GM19025 (cell line): ENCODE results near the gene FAM78B.

Source experiments
- ATAC-seq: cut with Tn5 transposase; IDR thresholded peaks from one replicate; pipeline ENCODE4 v1.9.1; 2021; ENCODE audit warnings: mild to moderate bottlenecking, low read depth, moderate library complexity; ENCODE audit not compliant: unreplicated experiment

The FAM78B gene

GRCh38 chr1:166080277-166080966 lies 86.4 kb downstream of the FAM78B start:
- no peak for ATAC-seq

- ATAC-seq: no peak
Observed at GRCh38 chr1:166079276-166079675, 87.5 kb downstream of the FAM78B start.

- no peak for ATAC-seq
Observed at GRCh38 chr1:166073489-166073888, 93.3 kb downstream of the FAM78B start.

- no peak for ATAC-seq
Observed at GRCh38 chr1:166069390-166069789, 97.4 kb downstream of the FAM78B start.

GRCh38 chr1:166066107-166066506 lies 100.7 kb downstream of the FAM78B start:
- no peak for ATAC-seq

GRCh38 chr1:166064951-166065350 lies 101.8 kb downstream of the FAM78B start:
- ATAC-seq: no peak

- ATAC-seq: no peak
Observed at GRCh38 chr1:166064313-166064926, 102.4 kb downstream of the FAM78B start.

GRCh38 chr1:166063701-166064100 lies 103.1 kb downstream of the FAM78B start:
- no peak for ATAC-seq

GRCh38 chr1:166062421-166063070 lies 104.3 kb downstream of the FAM78B start:
- no peak for ATAC-seq

GRCh38 chr1:166057650-166058049 lies 109.2 kb downstream of the FAM78B start:
- no peak for ATAC-seq

- no peak for ATAC-seq
Observed at GRCh38 chr1:166053395-166053794, 113.4 kb downstream of the FAM78B start.

GRCh38 chr1:166040202-166040997 lies 126.4 kb downstream of the FAM78B start:
- ATAC-seq: no peak

- ATAC-seq: no peak
Observed at GRCh38 chr1:166039436-166040201, 127.2 kb downstream of the FAM78B start.

- ATAC-seq: no peak
Observed at GRCh38 chr1:166036092-166036491, 130.7 kb downstream of the FAM78B start.

GRCh38 chr1:166032572-166033371 lies 134.0 kb downstream of the FAM78B start:
- no peak for ATAC-seq

GRCh38 chr1:166031932-166032571 lies 134.7 kb downstream of the FAM78B start:
- ATAC-seq: no peak

- ATAC-seq: no peak
Observed at GRCh38 chr1:166029196-166029945, 137.4 kb downstream of the FAM78B start.

- no peak for ATAC-seq
Observed at GRCh38 chr1:166026555-166026954, 140.2 kb downstream of the FAM78B start.
